TTC549 (cell line): ENCODE data around the gene MCM5.
"Not testable (repeated sequence)": the region's sequence is repeated elsewhere in the genome, so short reads cannot be mapped to it uniquely, and the experiment has no call there.

Experiments
- FAIRE-seq: peaks from 2 replicates; lab custom pipeline; 2012; peaks lifted over from hg19 to GRCh38; lab: Jason Lieb, UNC

The MCM5 gene

DNA sequence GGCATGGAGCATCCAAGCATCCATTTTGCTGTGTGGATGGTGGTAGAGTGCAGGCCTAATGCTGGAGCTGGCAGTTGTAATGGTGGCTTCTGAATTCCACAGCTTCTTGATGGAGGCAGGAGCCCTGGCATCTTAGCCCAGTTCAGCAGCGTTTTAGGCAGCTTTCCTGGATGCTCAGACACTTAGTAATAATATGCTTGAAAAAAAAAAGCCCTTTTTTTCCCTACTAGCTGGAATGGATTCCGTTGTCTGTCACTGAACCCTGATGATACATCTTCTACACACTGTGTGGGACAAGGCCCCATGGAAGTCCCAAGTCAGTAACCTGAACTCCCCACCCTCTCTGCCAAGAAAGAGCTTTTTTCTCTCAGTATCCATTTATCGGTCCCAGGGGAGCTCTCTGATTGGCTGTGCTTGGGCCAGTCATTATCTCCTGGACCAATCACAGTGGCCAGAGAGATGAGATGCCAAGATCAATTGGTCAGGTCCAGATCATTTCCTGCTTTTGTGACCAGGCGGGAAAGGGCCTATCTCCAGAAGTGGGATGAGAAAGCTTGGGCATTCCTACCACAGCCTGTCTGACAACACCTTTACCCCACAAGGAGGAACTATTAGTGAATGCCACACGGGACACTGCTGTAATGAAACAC is 34.2 kb downstream of the MCM5 start:
- no peak for FAIRE-seq

DNA sequence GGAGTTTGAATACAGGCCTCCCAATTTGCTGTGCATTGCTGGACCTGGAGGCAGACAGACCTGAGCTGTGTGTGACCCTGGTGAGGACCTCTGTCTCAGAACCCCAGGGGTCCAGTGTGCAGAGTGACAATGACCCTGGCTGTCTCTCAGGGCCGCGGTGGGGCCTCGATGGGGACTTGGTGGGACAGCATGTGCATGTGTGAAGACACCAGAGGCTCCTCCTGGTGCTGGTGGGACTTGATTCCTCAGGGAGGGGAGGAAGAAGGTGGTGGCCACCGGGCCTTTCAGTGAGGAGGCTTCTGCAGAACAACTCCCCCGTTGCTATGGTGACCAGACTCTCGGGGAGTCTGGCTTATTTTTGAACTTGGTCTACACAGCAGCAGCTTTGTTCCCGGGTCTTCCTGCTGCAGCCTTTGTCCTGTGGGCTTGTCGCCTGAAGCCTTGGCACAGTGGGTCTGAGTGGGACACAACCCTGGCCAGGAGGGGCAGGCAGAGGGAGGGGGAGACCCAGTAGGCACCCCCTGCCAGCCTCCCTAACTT is 35.3 kb downstream of the MCM5 start:
- no peak for FAIRE-seq

DNA sequence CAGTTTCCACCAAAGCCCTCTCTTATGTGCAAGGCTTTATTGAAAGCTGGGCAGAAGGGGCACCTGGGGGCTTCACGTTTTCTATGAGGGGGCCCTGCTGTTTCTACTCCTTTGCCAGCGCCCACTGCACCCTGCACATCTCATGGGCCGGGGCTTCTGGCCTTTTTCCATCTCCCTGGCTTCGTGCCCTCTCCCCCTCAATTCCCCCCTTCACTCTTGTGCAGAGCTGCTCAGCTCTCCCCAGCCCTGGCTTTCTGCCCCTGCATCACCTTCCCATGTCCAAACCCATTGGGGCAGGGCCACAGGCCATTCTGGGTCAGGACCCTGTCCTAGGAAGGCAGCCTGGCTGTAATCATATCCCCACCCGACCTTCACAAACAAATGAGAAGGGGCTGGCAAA is 36.5 kb downstream of the MCM5 start:
- no peak for FAIRE-seq

DNA sequence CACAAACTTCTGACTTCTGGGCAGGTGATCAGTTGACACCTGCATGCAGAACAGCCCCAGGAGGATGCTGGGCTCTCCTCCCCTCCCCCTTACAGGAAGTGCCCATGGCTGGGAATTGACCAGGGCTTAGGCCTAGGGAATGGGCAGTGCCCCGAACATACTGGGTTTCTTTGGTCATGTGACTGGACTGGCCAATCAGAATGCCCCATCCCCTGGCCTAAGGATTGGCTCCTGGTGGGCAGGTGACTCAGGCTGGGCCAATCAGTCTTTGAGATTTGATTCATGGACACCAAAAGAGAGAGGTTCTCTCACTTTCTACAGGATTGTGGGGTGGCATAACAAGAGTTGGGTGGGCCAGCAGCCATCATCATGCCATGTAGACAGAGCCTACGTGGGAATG is 37.1 kb downstream of the MCM5 start:
- no peak for FAIRE-seq

DNA sequence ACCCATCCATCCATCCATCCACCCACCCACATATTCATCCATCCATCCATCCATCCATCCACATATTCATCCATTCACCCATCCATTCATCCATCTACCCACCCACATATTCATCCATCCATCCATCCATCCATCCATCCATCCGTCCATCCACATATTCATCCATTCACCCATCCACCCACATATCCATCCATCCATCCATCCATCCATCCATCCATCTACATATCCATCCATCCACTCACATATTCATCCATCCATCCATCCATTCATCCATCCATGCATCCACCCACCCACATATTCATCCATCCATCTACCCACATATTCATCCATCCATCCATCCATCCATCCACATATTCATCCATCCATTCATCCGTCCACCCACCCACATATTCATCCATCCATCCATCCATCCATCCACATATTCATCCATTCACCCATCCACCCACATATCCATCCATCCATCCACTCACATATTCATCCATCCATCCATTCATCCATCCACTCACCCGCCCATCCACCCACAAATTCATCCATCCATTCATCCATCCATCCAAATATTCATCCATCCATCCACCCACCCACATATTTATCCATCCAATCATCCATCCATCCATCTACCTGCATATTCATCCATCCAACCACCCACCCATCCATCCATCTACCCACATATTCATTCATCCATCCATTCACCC is 38.9 kb downstream of the MCM5 start:
- not testable (repeated sequence) for FAIRE-seq

DNA sequence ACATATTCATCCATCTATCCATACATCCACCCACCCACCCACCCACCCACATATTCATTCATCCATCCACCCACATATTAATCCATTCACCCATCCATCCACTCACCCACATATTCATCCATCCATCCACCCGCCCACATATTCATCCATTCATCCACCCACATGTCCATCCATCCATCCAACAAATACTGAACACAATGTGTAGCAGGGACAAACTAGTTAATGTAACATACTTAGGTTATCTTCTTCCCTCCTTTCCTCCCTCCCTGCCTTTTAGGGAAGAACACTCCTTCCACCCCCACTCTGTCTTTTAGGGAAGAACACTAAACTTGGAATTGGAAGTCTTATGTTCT is 39.4 kb downstream of the MCM5 start:
- no peak for FAIRE-seq

DNA sequence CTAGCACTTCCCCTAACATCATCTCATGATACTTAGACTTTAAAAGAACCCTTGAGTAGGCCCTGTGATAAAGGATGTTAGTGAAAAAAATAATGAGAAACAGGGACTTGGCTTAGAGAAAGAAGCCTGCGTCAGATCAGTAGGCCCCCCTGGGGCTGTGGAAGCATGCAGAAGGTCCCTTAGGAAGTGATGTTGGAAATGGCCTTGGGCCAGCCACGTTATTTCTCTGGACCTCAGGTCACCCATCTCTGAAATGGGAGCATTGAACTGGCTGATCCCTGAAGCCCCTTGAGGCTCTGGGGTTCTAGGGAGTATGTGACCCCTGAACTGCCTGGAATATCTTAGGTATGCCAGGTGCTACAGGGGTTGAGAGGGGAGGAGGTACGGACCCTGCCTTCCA is 40.2 kb downstream of the MCM5 start:
- no peak for FAIRE-seq

DNA sequence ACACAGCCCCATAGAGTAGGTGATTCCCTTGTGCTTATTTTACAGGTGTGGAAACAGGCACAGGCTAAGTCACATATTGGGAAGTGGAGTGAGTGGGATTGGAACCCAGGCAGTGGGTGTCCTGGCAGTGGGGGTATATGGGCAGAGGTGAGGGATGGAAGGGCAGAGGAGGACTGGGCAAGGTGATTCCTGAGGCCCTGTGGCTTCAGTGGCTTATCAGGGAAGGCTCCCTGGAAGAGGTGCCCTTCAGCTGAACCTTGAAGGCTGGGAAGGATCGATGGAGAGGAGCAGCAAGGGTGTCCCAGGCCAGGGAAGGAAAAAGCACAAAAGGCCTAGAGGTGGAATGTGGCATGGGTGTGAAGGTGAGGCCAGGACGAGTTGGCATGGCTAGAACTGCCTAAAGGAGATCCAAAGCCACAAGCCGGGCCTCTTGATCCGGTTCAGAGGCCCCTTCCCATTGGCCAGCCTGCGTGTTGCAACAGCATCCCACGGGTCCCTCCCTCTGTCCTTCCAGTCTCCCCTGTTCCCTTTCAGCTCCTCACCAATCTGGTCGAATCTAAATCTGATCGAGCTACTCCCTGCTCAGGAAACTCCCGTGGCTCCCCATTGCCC is 41.7 kb downstream of the MCM5 start:
- FAIRE-seq = no peak

DNA sequence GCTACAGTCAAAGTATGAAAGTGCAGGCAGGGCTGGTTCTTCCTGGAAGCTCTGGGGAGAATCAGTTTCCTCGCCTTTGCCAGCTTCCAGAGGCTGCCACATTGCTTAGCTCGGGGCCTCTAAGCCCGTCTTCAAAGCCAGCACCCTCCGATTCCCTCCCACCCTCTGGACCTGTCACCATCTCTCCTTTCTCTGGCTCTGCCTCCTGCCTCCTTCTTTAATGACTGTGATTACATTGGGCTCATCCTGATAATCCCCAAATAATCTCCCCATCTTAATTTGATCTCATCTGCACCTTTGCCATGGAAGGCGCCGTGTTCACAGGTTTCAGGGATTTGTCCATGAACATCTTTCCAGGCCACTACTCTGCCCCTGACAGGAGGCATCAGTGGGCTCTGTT is 42.5 kb downstream of the MCM5 start:
- no peak for FAIRE-seq

DNA sequence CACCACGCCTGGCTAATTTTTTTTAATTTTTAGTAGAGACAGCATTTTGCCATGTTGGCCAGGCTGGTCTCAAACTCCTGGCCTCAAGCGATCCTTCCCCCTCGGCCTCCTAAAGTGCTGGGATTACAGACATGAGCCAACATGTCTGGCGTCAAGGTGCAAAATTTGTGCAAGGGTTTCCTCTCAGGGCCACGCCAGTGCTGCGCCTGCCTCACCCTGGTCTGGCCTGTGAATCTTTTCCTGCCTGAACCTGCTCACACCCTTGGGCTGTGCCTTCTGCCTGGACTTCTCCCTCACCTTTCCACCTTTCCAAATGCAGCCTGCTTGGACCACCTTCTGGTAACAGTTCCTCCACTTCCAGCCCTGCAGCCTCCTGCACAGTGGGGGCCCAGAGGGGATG is 43.4 kb downstream of the MCM5 start:
- no peak for FAIRE-seq

DNA sequence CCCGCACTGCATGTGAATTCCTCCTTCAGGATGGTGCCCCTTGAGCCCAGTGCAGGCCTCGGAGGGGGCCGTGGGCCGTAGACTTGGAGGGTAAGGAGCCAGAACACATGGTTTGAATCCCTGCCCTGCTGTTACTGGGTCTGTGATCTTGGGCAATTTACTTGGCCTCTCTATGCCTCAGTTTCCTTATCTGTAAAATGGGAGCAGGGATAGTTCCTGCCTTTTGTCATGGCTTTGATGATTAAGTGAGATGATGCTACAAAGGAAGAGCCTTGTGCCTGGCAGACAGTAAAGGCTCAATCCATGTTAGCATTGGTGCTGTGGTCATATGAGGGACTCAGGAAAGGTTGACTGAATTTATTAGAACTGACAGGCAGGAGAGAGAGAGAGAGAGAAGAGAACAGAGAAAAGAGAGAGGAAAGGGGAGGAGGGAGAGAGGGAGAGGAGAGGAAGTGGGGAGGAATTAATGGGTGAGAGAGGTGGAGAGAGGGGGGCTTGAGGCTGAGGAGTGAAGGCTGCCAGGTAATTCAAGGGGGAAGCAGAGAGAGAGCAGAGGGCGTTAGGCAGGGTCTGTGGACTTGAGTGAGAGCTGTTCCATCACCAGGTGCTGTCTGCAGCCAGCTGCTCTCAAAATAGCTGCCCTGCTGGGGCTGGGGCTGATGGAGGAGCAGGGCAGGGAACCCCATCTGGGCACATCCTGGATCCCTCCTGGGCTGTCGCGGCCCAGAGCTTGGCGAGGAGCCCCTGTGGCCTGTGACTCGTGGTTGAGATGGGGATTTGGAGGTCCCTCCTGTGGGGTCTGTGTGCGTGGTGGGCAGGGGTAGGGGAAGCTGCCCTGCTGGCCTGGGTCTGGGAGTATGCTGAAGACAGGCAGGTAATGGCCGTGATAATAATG is 44.1 kb downstream of the MCM5 start:
- FAIRE-seq = no peak

DNA sequence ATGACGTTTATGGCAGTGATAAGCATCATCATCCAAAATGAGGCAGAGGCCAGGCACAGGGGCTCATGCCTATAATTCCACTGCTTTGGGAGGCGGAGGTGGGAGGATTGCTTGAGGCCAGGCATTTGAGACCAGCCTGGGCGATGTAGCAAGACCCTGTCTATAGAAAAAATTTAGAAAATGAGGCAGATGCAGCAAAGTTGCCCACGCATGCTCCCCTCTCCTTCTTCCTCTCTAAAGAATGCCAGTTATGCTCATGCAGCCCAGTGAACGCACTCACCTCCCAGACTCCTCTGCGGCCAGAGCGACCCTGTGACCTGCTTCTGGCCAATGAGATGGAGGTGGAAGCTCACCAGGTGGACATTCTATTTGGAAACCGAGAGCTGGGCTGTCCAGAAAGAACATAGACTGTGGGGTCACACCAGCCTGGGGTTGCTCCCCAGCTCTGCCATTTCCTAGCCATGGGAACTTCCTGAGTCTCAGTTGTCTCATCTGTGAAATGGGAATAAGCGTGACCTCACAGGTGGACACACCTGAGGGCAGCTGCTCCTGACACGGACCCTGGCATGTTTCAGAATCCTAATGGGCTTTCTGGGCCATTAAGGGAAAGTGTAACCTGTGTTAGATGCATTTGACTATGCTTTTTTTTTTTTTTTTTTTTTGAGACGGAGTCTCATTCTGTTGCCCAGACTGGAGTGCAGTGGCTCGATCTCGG is 44.9 kb downstream of the MCM5 start:
- FAIRE-seq = no peak

DNA sequence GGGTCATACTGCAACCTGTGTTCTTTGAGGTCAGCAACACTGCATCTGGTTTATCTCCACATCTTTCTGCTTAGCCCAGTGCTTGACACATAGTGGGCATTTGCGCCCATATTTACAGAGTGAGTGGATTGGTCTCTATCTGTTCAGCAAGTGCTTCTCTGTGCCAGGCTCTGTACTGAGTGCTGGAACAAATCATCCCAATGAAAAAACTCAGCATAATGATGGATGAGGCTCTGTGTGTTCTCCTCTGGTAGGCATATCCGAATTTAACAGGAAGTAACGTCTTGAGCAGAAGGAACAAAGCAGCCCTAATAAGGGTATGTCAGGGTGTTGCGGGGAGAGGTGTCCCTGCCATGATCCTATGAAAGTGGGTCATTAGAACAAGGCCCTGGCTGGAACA is 46.0 kb downstream of the MCM5 start:
- FAIRE-seq = no peak

DNA sequence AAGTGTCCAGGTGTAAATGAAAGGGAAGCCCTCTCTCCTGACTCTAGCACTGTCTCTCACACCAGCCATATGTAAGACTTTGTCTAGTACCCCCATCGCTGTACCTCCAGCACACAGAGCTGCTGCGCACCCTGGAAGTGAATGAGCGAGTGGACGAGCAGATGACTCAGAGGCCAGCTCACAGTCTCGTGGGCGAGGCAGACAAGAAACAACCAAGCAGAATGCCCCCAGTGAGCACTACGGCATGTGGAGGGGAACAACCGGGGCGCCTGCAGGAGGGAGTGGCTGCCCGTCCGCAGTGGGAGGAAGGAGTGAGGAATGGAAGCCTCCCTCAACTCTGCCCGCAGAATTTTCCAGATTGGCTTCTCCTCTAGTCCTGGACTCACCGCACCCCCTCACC is 46.4 kb downstream of the MCM5 start:
- no peak for FAIRE-seq

DNA sequence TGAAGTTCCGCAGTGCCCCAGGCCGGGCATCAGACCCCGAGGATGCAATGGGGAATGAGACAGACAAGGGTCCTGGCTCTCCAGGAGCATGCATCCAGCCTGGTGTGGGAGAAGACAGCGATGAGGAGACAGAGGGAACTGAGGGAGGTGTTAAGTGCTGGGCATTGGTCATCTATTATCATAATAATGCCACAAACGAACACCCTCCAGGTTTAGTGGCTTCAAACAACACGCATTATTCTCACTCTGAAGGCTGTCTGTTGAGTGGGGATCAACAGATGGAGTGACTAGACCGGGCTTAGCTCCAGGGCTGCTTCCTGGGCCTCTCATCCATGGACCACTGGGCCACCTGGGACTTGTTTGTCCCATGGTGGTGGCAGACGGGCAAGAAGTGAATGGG is 48.6 kb downstream of the MCM5 start:
- FAIRE-seq = no peak

DNA sequence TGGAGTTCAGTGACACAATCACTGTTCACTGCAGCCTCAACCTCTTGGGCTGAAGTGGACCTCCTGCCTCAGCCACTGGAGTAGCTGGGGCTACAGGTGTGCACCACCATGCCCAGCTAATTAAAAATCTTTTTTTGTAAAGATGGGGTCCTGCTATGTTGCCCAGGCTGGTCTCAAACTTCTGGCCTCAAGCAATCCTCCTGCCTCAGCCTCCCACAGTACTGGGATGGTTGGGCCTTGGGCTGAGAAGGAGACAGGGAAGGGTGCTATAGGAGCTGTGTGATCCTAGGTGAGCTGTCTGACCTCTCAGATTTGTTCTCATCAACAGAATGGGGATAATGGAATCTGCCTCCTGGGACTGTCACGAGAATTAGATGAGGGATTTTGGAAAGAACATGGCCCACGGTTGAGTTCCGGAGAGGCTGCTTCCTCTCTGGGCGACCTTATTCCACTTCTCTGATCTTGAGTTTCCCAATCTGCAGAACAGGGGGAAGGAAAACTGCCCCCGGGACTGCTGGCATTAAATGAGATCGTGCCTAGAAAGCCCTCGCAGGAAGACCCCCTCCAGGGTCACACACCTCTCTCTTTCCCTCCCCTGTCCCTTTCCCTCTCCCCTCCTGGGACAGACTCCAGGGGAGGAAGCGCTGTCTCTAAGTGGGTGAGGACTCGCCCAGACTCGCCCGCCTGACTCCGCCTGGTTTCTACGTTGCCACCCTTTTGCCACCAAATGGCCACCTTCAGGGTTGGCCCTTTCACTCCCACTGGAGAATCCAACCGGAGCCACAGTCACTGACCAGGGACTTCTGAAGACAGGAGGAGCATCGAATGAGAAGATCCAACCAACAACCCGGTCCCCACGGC is 50.1 kb downstream of the MCM5 start:
- FAIRE-seq = no peak

DNA sequence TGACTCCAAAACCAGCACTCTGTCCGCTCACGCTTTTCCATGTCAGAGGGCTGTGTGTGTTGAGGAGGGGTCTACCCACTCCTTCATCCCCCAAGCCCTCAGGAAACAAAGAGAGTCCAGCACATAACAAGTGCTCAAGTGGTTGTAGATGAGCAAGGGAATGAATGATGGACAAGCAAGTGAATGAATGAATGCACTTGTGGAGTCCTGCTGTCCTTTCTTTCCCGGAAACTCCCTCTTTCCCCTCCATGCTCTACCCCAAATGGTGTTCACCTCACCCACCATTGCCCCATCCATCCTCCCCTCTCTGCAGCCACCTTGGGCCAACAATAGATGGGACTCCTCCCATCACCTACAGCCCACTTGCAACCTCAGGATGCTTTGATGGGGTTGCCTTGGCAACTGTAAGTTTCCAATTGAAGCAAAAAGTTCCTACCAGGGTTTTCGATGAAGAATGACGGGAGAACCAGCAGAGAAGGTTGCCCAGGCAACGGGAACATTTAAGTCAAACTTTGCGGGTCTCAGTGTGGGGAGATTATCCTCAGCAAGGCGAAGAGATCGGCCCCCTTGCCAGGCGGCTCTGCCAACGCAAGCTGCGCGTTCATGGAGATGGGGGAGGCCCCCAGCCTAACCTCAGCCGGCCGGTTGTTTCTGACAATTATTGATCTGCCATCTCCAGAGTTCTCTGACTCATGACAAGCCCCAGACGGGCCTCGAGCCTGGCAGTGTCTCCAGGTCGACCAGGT is 51.1 kb downstream of the MCM5 start:
- no peak for FAIRE-seq

DNA sequence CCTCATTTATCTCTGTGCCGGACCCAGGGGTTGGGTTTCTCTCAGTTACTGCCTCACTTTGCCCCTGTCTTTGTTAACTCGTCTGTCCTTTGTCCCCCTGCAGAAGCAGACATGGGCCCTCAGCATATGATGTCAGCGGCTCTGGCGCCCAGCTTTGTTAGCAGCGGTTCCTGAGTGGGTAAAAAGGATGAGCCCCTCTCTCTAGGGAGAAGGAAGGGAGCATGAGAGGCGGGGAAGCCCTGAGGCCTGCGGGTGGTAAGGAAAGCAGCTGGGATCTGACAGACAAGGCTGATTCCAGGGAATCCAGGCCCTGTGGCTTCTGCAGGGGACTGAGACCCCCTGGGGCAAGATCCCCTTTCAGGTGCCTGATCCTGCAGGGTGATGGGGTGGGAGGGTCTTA is 51.7 kb downstream of the MCM5 start:
- FAIRE-seq = no peak

DNA sequence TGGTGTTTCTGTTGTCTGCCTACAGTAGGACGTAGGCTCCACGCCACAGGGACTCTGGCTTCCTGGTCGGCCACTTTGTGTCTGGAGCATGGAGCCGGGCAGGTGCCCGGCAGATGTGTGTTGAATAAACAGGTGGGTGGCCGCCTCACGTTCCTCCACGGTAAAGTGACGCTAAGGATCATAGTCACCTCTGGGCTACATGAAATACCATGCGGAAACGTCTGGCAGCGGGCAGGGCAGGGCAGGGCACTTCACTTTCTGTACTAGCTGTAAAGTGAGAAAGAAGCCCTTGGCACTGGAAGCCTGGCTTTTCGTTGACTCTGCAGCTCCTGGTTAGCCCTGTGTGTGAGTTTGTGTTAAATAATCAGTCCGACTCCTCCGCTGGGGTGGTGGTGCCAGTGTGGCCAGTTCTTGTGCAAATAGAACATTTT is 52.4 kb downstream of the MCM5 start:
- FAIRE-seq = no peak
